ENCODE results near the gene UBASH3B. TPM values are rescaled to one million over a fixed set of nuclear protein-coding genes. Genes with fewer than 3 reads are reported as not detected.

Gene UBASH3B
- total and polyA plus RNA-seq, 2 of the 13 experiments (the other 11 are each of a cell fraction or from before 2014, with no cell fraction given): 4.4 to 7.6 TPM

- WGBS (ENCODE audit: low lambda C conversion rate): 87% methylated on average over 6 of the region's 6 CpGs
- H3K4me3 ChIP-seq (replicated peaks in 1 of 3; ENCODE audit: insufficient read depth in 1 of 3, low read depth in 2 of 3, low read length in 3 of 3): no peak overlapping the region
- CTCF ChIA-PET (ENCODE audit: low intra/inter-chr PET ratio, low total read pairs): no interaction called here
- FAIRE-seq (no peak), ATAC-seq (no peak), DNase-seq (ENCODE audit: low spot score) (no peak)
- no peak overlapping the region for H3K9ac ChIP-seq (ENCODE audit: insufficient read depth, low read depth, low read length)
- in situ Hi-C loops (cut with HindIII; ENCODE audit: extremely low pct_ligation_motif_present, low pct_unique_long_range_greater_than_20kb) (no loop called here), intact Hi-C loops (cut with micrococcal nuclease; ENCODE audit: unreplicated experiment) (no loop called here)
- H3K79me2 ChIP-seq (ENCODE audit: insufficient read depth, low read length): no peaks in the 10 kb centered on the region
- H2AFZ ChIP-seq (ENCODE audit: low read length): no peak overlapping the region
- H3K4me2 ChIP-seq (ENCODE audit: low read depth, low read length): no peak overlapping the region
- no peaks in the 10 kb centered on the region for H3K9me3 ChIP-seq (ENCODE audit: low read length)
- no TSS peak for BruUV-seq (replicated peaks)
- H3K4me1 ChIP-seq (ENCODE audit: insufficient read depth, low read length): peaks cover 30% of the 10 kb centered on the region
- no peaks in the 10 kb centered on the region for H4K20me1 ChIP-seq (ENCODE audit: insufficient read depth, low read length)
- POLR2A ChIA-PET: no interaction called here
- H3K27ac ChIP-seq (ENCODE audit: extremely low read length, insufficient read depth, low read length): no peak overlapping the region
- H3K36me3 ChIP-seq (replicated peaks in 1 of 2; ENCODE audit: control insufficient read depth in 1 of 2, insufficient read depth in 2 of 2, low read length in 2 of 2): peaks cover 0 to under 1% of the 10 kb centered on the region in 2 experiments; a peak in 1 of 5 replicates
- H3K27me3 ChIP-seq (ENCODE audit: control insufficient read depth in 1 of 2, insufficient read depth in 2 of 2, low read length in 2 of 2): no peaks in the 10 kb centered on the region
- TF ChIP-seq TFAP4 (IDR thresholded peaks at IDR 0.05; ENCODE audit: borderline replicate concordance, low read depth): no peak
- TF ChIP-seq SCMH1 (CRISPR knock-in tag; IDR thresholded peaks at IDR 0.05; ENCODE audit: borderline replicate concordance): no peak
- TF ChIP-seq ZNF350 (CRISPR knock-in tag; IDR thresholded peaks at IDR 0.05; ENCODE audit: borderline replicate concordance, low read depth): no peak
- no peak for TF ChIP-seq ZBTB14 (CRISPR knock-in tag; IDR thresholded peaks at IDR 0.05)
- TF ChIP-seq KLF16 (CRISPR knock-in tag; IDR thresholded peaks at IDR 0.05): no peak
- TF ChIP-seq SKIL (CRISPR knock-in tag; IDR thresholded peaks at IDR 0.05; ENCODE audit: borderline replicate concordance): no peak
- TF ChIP-seq AHDC1 (CRISPR knock-in tag; IDR thresholded peaks at IDR 0.05; ENCODE audit: borderline replicate concordance): no peak
- TF ChIP-seq ZNF205 (CRISPR knock-in tag; IDR thresholded peaks at IDR 0.05): no peak
- TF ChIP-seq ZNF761 (CRISPR knock-in tag; conservative IDR thresholded peaks at IDR 0.05): no peak
- TF ChIP-seq ZFY (CRISPR knock-in tag; IDR thresholded peaks at IDR 0.05): no peak
- no peak for TF ChIP-seq BCLAF1 (IDR thresholded peaks at IDR 0.05)
Measured at GRCh38 chr11:122692444-122692843, 36.9 kb downstream of the UBASH3B start.

Measured in HepG2 (cell line).